NCI-H2171 (cell line): ENCODE data around the gene CKB.

ENCODE experiments used
- DNase-seq: peaks from one replicate; lab custom pipeline; 2025; lab: John Stamatoyannopoulos, UW

The CKB gene

DNA sequence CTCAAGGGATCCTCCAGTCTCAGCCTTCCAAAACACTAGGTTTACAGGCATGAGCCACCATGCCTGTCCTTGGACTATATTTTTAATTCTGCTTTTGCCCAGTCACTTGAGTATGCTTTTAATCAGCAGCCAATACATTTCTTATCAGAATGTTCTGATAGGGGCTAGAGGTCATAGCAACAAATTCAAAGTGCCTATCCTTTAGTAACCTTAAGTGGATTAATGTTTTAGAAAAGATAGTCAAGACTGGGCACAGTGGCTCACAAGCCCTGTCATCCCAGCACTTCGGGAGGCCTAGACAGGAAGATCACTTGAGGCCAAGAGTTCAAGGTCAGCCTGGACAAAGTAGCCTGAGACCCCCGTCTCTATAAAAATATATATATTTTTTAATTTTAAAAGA lies 37.1 kb downstream of the CKB start:
- no peak for DNase-seq

DNA sequence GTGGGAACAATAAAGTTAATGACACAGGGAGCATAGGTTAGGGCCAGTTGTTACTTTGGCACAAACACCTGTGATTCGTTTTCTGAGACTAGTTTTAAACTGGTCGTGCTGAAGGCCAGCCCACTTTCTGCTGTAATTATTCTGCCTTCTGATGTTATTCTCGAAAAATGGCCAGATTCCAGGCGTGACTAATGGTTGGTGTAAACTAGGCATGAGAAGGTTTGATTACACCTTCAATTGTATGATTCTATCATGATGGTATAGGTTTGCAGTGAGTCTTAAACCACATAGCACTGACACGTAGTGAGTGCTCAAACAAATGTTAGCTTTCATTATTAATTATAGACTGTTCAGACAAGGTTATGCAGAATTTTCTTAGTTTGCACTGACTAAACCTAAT lies 39.0 kb downstream of the CKB start:
- no peak for DNase-seq

DNA sequence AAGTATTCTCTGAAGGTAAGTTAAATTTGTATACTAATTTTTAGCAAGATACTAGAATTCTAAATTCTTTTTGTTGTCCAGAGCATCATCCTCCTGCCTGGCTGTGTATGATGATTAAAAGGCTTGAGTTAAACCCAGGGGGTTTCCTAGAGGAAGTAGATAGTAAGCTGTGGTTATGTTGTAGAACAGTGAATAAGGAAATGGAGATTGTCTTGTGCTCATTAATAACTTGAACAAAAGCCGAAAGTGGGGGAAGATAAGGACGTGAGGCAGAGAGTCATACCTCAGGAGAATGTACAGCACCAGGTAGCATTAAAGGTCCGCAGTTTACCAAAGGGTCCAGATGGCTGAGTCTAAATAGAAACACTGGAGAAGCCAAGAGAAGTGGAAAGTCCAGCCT lies 42.0 kb downstream of the CKB start:
- DNase-seq = no peak

DNA sequence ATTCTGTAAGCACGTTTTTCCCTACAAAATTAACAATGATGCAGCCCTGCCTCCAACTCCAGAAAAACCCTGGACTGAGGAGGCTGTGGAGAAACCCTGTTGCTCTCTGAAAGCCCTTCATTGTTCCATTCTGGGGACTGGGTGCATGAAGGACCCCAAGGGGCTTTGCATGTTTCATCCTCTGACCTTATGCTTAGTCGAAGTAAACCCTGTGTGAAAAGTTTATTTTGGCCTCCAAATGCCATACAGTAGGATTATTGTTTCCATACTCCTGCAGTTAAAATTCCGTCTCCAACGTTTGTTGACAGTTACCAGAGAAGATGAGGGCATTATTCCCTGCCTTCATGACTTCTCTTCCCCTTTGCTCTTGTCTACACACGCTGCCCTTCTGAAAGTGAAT lies 46.0 kb downstream of the CKB start:
- DNase-seq = no peak

DNA sequence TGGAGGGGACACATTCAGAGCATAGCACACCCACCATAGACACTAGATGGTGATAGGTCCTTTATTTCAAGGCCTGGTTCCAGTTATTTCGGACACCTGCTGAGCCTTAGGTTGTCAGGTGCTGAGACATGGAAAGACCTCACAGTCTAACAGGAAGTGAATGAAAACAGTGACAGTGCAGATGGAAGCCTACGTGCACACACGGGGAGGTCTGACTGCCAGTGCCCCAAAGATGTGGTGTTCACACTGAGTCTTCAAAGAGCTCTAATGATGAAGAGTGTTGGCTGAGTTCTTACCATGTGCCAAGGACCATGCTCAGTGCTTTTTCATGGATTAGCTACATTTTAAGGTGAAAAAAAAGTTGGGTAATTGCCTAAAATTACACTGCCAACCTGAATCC lies 46.6 kb downstream of the CKB start:
- DNase-seq = no peak

DNA sequence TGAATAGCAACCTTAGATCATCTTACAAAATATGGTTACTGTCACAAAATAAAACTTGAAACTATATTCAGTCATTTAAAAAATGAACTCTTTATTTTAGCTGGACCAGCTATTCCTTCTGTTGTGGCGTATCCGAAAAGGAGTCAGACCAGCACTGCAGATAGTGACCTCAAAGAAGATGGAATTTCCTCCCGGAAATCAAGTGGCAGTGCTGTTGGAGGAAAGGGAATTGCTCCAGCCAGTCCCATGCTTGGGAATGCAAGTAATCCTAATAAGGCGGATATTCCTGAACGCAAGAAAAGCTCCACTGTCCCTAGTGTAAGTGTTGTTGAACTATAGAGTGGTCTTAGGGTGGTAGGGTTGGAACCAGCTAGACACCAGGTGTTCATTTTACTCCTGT lies 47.7 kb downstream of the CKB start:
- no peak for DNase-seq

DNA sequence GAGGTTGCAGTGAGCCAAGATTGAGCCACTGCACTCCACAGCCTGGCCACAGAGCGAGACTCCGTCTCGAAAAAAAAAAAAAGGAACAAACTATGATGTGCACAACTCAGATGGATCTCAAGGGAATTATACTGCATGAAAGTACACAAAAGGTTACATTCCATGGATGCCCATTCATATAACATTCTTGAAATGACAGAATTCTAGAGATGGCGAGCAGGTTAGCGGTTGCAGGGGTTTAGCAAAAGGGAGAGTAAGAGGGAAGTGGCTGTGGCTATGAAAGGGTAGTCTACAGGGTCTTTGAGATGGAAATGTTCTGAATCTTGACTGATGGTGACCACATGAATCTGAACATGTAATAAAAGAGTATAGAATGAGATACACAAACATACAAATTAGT lies 49.7 kb downstream of the CKB start:
- DNase-seq = no peak
